BJ (cell line): ENCODE results near the gene ZGPAT. TPM values are rescaled to one million over a fixed set of nuclear protein-coding genes. Genes with fewer than 3 reads are reported as not detected.

Experiments used
- CTCF ChIA-PET: fragments of 350-600 bp; formaldehyde crosslinking; extraction: SDS; loops from one replicate; lab custom pipeline; 2021; ENCODE audit warnings: antibody characterized with exemption, inconsistent platforms; lab: Yijun Ruan, JAX
- POLR2A ChIA-PET: fragments of 300-600 bp; sonication (Branson Sonifier 250); formaldehyde crosslinking; extraction: SDS; loops from one replicate; lab custom pipeline; 2021; ENCODE audit warnings: antibody characterized with exemption; lab: Charles Lee
- DNase-seq: peaks from one replicate; pipeline ENCODE4 v3.0.0-alpha.2; 2011; ENCODE audit warnings: low read depth
- H3K27me3 ChIP-seq: 2 replicates; pipeline ENCODE4 v1.6.0; 2011; ENCODE audit warnings: low read length; ENCODE audit not compliant: control insufficient read depth, insufficient read depth
- H3K36me3 ChIP-seq: 2 replicates; pipeline ENCODE4 v1.5.1; 2011; ENCODE audit warnings: low read length; ENCODE audit not compliant: control insufficient read depth, insufficient read depth
- H3K4me3 ChIP-seq: 2 replicates; pipeline ENCODE4 v1.5.1; 2011; ENCODE audit warnings: low read depth, mild to moderate bottlenecking, control low read depth, low read length
- polyA plus RNA-seq: library from polyadenylated mRNA; depleted of rRNA; stranded (reverse); fragments of >200 nt; gene quantifications from 2 replicates; pipeline ENCODE4 v1.2.3, GENCODE V29; 2011
- TF ChIP-seq, protein P1 (sequence below): IDR thresholded peaks from 2 replicates; pipeline ENCODE4 v1.5.1; 2011; ENCODE audit warnings: low read depth, mild to moderate bottlenecking, control low read depth, inconsistent platforms, low read length, moderate library complexity; ENCODE audit not compliant: insufficient read depth

Gene ZGPAT
- polyA plus RNA-seq, 1 experiment: 15.9 TPM

DNA sequence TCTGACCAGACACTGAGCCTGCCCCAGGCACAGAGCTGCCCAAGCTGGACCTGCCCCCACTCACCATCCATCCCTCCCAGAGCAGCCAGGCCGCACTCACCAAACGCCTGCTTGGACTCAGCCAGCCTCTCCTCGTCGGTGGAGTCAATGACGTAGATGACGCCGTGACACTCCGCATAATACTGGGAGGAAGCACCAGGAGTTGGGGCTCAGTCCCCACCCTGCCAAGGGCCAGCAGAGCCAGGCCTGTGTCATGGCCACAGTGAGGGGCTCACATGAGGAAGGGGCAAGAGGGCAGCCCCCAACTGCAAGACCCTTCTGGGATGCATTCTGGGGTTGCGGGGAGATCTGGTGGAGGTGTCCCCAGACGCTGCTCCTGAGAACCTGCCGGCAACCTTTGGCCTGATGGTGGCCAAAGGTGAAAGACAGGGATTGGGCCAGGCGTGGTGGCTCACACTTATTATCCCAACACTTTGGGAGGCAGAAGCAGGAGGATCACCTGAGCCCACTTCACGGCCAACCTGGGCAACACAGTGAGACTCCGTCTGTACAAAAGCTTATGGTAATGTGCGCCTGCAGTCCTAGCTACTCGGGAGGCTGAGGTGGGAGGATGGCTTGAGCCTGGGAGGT is 5.7 kb upstream of the ZGPAT start:
- TF ChIP-seq, protein P1, sequence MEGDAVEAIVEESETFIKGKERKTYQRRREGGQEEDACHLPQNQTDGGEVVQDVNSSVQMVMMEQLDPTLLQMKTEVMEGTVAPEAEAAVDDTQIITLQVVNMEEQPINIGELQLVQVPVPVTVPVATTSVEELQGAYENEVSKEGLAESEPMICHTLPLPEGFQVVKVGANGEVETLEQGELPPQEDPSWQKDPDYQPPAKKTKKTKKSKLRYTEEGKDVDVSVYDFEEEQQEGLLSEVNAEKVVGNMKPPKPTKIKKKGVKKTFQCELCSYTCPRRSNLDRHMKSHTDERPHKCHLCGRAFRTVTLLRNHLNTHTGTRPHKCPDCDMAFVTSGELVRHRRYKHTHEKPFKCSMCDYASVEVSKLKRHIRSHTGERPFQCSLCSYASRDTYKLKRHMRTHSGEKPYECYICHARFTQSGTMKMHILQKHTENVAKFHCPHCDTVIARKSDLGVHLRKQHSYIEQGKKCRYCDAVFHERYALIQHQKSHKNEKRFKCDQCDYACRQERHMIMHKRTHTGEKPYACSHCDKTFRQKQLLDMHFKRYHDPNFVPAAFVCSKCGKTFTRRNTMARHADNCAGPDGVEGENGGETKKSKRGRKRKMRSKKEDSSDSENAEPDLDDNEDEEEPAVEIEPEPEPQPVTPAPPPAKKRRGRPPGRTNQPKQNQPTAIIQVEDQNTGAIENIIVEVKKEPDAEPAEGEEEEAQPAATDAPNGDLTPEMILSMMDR: no peak
- no peak overlapping the region for H3K4me3 ChIP-seq
- no peaks in the 10 kb centered on the region for H3K27me3 ChIP-seq
- CTCF ChIA-PET: no interaction called here
- DNase-seq: no peak
- H3K36me3 ChIP-seq: peaks cover 31% of the 10 kb centered on the region
- POLR2A ChIA-PET: no interaction called here

DNA sequence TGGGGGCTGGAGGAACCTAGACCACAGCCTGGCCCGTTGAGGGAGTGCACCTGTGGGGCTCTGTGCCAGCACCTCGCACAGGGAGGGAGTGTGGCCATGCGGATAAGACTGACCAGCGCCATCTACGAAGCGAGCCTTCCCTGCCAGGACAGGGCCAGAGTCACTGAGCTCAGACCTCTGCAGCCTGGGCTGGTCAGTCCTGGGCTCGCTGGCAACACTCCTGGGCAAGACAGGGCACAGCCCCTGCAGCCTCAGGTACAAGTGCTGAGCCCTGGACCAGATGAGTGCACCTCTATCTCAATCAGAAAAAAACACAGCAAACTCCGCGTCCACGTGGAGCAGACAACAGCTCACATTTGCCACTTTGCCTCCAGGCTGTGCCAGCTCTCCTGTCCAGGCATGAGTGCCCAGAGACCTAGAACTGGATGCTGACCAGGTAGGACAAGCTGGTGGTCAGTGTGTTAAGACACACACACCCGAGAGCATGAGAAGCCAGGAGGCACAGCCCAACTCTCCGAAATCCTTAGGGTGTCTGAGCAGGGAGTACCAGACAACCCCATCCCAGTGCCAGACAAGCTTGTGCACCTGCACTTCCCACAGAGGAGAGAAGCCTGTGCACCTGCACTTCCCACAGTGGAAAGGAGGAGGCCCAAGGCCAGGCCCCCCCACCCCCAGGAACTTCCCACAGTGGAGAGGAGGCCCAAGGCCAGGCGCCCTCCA is 4.9 kb upstream of the ZGPAT start:
- CTCF ChIA-PET: no interaction called here

DNA sequence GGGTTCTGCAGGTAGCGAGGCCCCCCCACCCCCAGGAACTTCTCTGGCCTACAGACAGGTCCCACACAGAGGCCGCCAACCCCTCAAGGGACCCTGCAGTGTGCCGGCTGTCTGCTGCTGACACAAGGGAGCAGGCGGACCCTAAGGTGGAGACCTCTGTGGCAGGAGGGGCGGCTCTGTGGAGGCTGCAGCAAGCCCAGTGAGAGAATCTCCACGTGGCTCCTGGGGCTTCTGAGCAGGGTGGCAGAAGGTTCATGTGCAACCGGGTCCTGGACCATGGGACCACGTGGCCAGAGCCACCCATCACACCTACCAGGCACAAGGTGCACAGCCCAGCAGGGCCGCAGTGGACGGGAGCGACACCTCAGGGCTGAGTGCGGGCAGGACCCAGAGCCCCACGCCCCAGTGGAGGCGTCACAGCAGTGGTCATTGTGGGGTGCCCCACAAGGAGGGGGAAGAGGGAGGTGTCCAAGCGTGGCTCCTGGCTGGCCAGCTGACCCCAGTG is 4.3 kb upstream of the ZGPAT start:
- Histone ChIP-seq H3K36me3 (peaks cover 27% of the 10 kb centered on the region), H3K27me3 (no peaks in the 10 kb centered on the region), H3K4me3 (no peak overlapping the region)
- CTCF ChIA-PET: no interaction called here
- TF ChIP-seq, protein P1: no peak
- POLR2A ChIA-PET: no interaction called here
- no peak for DNase-seq

More for the DNA sequence above, 4.9 kb upstream of the ZGPAT start:
- Histone ChIP-seq H3K36me3 (peaks cover 27% of the 10 kb centered on the region), H3K4me3 (no peak overlapping the region), H3K27me3 (no peaks in the 10 kb centered on the region)
- no peak for DNase-seq
- POLR2A ChIA-PET: no interaction called here
- TF ChIP-seq, protein P1: no peak

DNA sequence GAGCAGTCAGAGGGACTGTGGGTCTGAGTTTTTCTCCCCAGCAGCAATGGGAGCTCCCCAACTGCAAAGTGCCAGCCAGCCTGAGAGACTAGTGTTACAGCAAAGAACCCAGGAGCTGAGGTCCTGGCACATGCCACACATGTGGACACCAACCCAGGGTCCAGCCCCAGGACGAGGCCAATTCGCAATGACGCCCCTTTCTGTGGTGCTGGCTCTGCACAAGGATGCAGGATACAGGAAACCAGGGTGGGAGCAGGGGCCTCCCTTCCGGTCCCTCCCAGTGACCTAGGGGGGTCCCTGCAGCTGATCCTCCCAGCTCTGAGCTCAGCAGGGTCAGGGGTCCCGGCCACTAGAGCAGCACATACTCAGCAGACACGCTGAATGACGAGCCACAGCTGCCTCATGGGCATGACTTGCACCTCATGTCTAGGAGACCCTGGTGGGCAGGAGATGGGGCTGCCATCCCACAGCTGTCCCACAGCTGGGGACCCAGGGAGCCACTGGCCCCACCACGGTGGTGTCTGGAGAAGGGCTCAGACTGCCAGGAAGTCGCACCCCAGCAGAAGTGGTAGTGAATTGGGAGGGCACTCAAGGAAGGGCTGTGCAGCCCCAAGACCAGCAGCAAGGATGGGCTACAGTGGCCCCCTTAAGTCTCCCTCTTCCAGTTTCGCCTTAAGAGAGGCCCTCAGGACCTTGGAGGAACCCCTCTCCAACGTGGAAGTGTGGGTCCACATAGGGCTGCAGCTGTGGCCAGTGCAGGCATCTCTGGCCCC is 3.7 kb upstream of the ZGPAT start:
- peaks cover 29% of the 10 kb centered on the region for H3K36me3 ChIP-seq
- CTCF ChIA-PET: no interaction called here
- POLR2A ChIA-PET: no interaction called here
- no peak for DNase-seq
- H3K4me3 ChIP-seq: no peak overlapping the region
- TF ChIP-seq, protein P1: no peak
- no peaks in the 10 kb centered on the region for H3K27me3 ChIP-seq

DNA sequence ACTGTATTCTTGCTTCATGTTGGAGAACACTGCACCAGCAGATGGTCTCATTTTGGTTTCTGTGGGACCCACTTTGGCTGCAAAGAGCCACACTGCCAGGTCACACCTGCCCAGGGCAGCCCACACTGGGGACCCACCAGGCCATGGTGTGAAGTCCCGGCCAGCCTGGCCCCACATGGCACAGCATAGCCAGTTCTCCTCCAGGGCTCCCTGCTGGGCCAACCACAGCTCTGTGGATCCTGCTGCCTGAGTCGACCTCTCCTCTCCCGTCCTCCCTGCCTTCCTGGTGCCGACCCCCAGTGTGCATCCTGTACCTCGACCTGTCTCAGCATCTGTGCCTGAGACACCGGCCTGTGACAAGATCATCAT is 3.1 kb upstream of the ZGPAT start:
- ChIA-PET CTCF (no interaction called here), POLR2A (no interaction called here)
- Histone ChIP-seq H3K27me3 (no peaks in the 10 kb centered on the region), H3K4me3 (no peak overlapping the region), H3K36me3 (peaks cover 29% of the 10 kb centered on the region)
- DNase-seq: no peak
- TF ChIP-seq, protein P1: no peak
